ENCODE results near the gene COPS4.

DNA sequence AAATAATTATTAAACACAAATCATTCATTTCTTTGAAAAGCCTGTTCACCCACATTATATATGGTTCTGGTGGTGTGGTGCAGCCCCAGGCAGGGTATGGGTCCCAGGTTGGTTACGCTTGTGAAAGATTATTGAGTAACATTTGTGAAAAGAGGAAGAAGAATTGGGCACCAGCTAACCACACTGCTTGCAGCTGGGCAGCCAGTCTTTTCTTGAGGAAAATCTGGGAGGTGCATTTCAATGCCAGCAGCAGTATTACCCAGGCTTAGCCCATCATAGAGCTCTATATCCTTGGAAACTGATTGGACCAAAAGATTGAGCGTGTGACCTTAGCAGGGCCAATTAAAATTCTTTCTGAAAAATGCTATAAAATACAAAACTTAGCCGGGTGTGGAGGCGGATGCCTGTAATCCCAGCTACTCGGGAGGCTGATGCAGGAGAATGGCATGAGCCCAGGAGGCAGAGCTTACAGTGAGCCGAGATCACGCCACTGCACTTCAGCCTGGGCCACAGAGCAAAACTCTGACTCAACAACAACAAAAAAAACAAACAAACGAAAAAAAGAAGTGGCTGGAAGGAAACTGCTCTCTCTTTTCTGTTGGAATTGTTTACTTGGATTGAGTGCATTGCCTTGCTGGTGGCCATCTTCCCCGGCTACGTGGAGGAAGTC lies 89.3 kb downstream of the COPS4 start:
- TF ChIP-seq, protein P1, sequence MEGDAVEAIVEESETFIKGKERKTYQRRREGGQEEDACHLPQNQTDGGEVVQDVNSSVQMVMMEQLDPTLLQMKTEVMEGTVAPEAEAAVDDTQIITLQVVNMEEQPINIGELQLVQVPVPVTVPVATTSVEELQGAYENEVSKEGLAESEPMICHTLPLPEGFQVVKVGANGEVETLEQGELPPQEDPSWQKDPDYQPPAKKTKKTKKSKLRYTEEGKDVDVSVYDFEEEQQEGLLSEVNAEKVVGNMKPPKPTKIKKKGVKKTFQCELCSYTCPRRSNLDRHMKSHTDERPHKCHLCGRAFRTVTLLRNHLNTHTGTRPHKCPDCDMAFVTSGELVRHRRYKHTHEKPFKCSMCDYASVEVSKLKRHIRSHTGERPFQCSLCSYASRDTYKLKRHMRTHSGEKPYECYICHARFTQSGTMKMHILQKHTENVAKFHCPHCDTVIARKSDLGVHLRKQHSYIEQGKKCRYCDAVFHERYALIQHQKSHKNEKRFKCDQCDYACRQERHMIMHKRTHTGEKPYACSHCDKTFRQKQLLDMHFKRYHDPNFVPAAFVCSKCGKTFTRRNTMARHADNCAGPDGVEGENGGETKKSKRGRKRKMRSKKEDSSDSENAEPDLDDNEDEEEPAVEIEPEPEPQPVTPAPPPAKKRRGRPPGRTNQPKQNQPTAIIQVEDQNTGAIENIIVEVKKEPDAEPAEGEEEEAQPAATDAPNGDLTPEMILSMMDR (IDR thresholded peaks at IDR 0.05; ENCODE audit: low read length), result no peak
- TF ChIP-seq EZH2 (optimal IDR thresholded peaks at IDR 0.05; ENCODE audit: low read depth, low read length) (no peak), EZH2phosphoT487 (IDR thresholded peaks at IDR 0.05; ENCODE audit: low read length) (no peak)
